ENCODE data around the gene ZCCHC24.
A peak's percentile ranks its signal among the peaks of the same experiment; 100 is the strongest.

ZCCHC24 gene

DNA sequence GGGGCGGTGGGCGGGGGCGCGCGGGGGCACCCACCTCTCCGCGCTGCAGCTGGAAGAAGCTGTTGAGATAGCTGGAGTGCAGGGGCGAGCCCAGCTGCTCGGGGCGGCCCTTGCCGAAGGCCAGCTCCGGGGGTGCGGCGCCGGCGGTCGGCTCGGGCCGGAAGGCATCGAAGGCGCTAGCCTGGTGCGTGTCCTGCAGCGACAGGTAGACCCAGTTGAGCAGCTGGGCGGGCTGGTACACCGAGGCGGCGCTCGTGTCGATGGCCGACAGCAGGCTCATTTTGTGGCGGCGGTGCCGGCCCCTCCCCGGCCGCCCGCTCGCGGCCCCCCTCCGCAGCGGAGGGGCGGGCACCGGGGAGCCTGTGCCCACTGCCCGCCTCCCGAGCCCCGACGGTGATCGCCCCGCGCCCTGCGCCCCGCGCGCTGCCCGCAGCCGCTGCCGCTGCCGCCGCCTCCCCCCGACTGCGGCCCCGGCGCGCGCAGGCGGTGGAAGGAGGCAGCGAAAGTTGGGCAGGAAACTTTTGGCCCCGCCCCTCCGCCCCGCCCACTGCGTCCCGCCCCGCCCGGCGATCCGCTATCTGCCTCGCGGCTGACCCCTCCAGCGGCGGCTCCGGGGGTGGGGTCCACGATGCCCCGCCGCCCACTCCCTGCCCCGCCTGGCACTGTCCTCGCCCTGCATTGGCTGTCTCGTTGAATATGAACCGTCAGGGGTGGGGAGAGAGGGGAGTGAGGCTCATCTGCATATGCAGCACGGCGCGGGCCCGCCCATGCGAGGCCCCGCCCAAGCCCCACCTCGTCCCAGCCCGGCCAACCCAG is at the start of gene ZCCHC24:
Gene ZCCHC24 (minus strand): TSS at position 464 of the 816 bp plus-strand sequence. CDS start 184 bp downstream, at position 280.
- peak; percentile 70 to 90 (median 85) for DNase-seq (ENCODE audit: low read depth in 4 of 4, low spot score in 1 of 4)

DNA sequence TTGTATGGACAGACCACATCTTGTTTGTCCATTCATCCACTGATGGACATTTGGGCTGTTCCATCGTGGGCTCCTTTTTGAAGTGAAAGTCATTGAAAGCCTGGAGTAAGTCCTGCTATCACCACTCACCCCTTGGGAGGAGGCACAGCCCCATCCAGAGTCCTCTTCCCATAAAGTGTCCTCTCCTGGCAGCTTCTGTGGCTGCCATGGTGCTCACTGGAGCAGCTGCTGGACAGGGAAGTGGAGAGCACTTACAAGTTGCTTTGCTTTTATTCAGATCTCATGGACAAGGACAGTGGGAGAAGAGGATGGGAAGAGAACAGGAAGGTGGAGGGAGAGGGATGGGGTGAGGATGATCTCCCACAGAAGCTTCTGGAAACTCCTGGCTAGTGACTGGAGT is 48.4 kb upstream of the ZCCHC24 start:
- DNase-seq (ENCODE audit: low read depth in 4 of 4, low spot score in 1 of 4), result no peak

DNA sequence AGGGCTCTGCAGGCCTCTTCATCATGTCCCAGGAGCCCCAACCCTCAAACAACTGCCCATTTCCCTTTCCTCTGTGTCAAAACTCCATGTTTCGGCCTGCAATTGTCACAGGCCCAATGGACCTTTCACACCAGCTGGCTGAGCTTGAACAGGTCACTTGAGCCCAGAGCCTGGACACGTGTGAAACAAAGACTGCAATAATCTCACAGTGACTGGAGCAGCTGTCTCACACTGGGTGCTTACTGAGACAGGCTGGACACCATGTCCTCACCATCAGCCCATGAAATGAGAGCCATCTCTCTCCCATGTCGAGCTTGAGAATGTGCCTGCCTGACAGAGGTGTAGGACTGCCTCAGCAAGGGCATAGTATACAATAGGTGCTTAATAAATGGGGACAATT is 47.4 kb upstream of the ZCCHC24 start:
- no peak for DNase-seq (ENCODE audit: low read depth in 4 of 4, low spot score in 1 of 4)

DNA sequence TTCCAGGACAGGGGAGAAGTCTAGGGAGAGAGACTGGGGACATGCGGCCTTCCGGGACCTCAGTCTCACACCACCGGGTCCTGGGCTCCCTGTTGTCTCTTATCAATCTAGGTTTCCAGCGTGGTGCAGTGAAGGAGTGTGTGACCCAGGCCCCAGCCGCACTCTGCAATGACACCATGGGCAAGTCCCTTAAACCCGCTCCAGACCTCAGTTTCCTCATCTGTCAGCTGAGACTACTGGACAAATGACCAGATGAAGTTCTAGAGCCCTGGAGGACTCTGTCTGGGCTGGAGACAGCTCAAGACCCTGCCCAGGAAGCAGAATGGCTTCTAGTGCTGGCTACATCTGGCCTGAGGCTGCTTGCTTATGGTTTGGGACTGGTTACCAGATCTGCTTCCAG is 46.8 kb upstream of the ZCCHC24 start:
- DNase-seq (ENCODE audit: low read depth in 4 of 4, low spot score in 1 of 4), result no peak

DNA sequence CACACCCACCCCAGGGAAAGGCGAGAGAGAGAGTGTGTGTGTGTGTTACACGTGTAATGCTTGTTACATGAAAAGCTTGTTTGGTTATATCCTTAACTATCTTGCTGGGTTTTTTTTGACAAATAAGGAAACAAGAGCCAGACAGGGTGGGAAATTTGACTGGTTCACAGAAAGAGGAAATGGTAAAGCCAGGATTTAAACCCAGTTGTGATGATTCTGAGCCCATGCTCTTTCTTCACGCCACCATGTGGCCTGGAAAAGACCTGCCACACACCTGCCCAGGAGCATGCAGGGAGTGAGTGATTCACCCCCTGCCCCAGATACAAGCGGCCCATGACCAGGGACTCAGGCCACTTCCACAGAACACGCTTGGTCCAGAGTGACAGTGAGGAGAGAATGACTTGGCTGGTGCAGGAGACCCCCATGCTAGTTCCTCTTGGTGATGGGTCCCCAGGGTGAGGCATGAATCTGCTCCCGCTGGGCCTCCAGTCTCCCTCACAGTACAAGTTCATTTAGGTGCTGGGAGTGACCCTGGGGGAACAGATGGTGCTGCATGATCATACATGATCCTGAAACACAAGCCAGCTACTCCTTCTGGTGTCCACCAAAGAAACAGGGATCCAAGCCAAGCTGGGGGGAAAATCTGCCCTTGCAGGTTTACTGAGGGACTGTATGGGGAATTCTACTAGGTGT is 45.9 kb upstream of the ZCCHC24 start:
- no peak for DNase-seq (ENCODE audit: low read depth in 4 of 4, low spot score in 1 of 4)

DNA sequence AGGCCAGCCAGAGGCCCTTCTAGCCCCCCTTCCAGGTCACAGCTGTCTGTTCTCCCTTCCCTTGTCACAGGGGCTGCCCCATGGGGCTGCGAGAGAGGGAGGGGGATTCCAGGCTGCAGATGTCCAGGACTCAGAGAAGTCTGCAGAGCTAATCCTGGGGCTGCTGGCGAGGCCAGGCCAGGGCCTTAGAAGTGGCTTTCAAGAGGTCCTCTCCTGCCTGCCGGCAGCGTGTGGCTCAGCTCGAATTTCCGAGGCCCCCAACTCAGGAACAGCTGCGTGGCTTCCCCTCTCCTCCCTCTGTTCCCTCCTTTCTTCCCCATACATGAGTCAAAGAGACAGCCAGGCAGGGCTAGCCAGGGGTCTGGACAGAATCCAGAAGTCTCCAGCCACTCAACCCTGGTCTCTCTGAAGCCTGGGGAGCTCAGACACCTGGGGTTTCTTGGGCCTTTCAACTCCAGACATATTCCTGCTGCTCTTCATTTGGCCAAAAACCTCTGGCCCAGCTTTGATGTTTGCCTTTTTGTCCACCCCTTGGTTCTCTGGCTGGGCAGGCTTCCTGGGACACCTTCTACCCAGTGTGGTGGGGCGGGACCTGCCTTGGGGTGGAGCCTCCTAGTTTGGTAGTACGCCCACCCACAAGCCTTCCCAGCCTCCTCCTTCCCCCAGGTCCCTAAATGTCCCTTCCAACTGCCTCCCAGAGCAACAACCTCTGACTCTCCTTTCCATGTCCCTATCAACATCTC is 45.1 kb upstream of the ZCCHC24 start:
- no peak for DNase-seq (ENCODE audit: low read depth in 4 of 4, low spot score in 1 of 4)

DNA sequence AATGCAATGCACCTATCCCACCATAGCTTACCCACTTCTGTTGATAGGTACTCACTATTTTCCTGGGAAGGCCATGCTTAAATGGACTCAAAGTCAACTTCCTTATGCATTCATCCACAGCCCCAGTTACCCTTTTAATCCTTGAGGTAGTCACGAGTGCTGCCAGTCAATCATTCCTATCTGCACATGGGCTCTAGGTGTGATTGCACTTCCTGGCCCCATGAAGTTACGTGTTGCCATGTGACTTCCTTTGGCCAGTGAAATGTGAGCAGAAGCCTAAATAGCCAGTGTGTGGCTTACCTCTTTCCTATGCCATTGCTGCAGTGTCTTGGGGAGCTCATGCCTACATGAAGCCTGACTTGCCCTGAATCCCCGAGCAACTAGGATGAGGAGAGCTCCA is 43.4 kb upstream of the ZCCHC24 start:
- no peak for DNase-seq (ENCODE audit: low read depth in 4 of 4, low spot score in 1 of 4)

DNA sequence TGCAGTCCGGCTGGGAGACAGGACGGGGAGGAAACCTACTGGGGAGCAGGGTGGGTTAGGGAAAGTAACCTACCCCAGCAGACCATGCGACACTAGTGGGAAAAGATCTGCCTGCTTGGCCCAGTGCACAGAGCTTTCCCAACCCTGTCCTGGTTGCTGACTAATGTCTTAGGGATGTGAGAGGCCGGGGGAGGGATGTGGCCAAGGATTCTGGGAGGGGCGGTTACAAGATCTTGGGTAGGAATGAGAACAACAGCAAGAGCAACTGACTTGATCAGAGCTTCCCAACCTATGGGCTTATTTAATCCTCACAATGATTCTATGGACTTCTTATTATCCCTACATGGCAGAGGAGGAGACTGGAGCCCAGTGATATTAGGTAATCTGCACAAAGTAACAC is 42.9 kb upstream of the ZCCHC24 start:
- no peak for DNase-seq (ENCODE audit: low read depth in 4 of 4, low spot score in 1 of 4)

DNA sequence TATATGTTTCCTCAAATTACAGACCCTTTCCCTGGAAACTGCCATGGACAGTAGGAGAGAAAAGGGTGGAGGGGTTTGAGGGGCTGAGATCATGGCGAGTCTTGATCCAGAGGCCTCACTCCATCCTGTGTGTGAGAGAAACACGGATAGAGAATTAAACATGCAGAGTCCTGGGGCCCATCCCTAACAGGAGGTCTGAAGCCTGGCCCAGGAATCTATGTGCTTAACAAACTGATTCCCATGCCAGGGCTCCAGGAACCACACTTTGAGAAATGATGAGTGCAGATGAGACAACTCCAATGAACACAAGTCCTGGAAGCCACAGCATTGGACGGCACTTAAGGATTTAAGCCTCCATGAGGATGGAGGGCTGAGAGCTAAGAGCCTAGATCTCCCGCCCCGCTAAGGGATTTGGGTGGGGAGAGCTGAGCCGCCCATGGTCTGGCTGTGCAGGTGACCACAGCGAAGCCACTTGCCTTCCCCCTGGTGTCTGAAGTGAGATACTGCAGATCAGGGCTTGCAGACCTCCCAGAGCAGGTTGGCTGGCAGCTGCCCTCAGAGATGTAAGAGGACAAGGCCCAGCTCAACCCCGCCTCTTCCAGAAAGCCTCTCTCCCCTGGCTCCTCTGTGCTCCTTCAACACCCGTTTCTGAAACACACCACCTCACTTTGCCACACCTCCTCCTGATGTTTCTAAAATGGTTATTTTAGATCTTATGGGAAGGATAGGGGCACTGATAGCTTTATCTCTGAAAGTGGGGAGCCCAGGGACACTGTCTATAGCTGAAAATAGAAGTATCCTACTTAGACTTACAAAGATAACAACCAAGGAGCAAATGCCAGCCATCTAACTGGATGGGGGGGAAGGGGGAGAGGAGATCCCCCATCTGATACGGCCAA is 42.1 kb upstream of the ZCCHC24 start:
- no peak for DNase-seq (ENCODE audit: low read depth in 4 of 4, low spot score in 1 of 4)

DNA sequence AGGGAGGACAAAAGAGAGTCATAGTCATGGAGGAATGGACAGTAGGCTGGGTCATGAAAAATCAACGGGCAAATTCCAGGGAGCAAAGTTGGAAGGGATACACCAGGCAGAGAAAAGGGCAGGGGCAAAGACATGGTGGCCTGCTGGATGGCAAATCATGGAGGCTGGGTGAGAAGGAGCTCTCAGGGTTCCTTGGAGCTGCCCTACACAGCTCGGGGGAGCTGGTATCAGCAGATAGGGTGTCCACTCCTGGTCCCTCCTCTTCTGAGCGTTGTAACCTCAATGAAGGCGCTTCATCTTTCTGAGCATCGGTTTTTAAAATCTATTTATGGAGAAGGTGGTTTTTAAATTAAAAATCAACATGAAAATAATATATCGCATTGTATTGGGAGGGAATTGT is 39.1 kb upstream of the ZCCHC24 start:
- DNase-seq (ENCODE audit: low read depth in 4 of 4, low spot score in 1 of 4), result no peak

DNA sequence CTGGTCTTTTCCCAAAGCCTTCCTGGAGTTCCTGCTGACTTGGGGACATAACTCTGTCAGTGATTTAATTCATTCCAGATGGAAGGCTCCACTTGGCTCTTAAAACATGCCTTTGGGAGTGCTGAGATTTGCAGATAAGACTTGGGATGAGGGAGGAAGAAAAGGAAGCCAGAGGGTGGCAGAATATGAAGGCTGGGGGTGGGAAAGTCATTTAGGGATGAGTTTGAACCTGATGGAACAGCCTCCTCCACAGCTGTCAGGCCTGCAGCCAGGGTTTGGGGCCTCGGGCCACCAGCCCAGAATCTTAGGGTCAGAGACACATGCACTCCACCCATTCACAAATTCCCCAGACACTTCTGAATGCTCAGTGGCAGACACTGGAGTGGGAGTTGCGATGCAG is 38.5 kb upstream of the ZCCHC24 start:
- DNase-seq (ENCODE audit: low read depth in 4 of 4, low spot score in 1 of 4), result no peak

DNA sequence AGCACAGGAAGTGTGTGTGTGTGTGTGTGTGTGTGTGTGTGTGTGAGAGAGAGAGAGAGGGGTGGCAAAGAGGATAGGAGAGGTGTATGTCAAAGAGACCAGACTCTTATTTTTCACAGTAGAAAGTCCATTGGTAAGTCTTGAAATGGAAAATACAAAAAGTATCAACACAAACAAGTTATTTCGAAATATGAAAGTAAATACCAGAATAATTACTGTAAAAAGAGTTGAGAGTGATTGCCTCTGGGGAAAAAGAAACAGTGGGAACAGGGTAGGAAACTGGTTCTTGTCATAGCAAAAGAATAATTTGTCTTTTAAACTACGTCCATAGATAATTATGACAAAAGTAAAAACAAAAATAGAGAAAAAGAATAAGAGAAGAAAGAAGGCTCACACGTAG is 37.9 kb upstream of the ZCCHC24 start:
- no peak for DNase-seq (ENCODE audit: low read depth in 4 of 4, low spot score in 1 of 4)

DNA sequence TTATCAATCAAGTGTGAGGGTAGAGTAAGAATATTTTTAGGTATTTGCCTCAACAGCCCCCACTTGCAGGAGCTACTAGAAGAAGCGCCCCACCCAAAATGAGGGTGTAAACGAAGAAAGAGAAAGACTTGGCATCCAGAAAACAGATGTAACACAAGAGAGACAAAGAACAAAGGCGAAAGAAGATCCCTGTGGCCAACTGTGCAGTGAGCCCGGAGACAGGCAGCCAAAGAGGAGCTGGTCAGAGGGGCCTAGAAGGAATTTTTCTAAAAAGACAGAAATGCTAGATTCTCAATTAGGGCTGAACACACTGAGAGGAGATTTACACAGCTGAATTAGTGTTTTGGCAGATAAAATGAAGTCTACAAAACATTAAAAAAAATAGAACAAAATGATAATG is 37.3 kb upstream of the ZCCHC24 start:
- DNase-seq (ENCODE audit: low read depth in 4 of 4, low spot score in 1 of 4), result no peak

DNA sequence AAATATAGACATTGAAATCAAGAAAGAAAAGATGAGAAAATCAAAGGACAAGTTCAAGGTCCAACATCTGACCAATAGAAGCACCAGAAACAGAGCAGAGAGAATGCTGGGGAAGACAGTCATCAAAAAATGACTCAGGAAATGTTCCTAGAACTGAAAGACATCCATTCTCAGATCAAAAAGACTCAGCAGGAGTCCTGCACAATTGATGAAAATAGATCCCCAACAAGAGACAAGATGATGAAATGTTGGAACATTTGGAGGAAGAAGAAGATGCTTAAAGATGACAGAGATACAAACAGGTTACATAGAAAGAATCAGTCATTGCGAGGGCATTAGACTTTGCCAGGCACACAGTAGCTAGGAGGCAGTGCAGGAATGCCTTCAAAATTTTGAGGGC is 36.9 kb upstream of the ZCCHC24 start:
- no peak for DNase-seq (ENCODE audit: low read depth in 4 of 4, low spot score in 1 of 4)

DNA sequence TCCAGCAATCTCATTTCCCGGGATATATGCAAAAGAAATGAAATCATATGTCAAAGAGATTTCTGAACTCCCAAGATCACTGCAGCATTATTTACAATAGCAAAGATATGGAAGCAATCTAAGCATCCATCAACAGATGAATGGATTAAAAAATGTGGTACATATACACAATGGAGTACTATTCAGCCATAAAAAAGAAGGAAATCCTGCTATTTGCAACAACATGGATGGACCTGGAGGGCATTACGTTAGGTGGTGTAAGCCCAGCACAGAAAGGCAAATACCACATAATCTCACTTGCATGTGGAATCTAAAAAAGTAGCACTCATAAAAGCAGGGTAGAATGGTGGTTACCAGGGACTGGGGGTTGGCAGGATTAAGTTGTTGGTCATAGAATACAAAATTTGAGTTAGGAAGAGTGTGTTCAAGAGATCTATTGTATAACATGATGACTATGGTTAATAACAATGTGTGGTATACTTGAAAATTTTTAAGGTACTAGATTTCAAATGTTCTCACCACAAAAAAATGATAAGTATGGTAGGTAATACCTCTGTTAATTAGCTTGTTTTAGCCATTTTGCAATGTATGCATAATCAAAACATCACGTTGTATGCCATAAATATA is 34.0 kb upstream of the ZCCHC24 start:
- DNase-seq (ENCODE audit: low read depth in 4 of 4, low spot score in 1 of 4), result no peak

DNA sequence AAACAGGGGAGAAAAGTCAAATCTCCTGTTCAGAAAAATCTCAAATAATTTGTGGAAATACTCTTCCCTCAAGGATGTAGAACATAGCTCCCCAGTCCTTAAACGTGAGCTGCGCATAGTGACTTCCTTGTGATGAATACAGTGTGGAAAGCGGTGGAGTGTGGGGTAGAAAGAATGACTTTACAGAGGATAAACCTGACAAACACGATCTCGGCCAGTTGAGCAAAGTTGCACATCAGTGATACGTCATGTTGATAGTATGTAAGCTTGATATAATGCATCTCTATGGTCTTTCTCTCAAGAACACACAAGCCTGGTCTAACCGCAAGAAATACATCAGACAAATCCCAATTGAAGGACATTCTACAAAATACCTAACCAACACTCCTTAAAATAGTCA is 32.0 kb upstream of the ZCCHC24 start:
- DNase-seq (ENCODE audit: low read depth in 4 of 4, low spot score in 1 of 4), result no peak

DNA sequence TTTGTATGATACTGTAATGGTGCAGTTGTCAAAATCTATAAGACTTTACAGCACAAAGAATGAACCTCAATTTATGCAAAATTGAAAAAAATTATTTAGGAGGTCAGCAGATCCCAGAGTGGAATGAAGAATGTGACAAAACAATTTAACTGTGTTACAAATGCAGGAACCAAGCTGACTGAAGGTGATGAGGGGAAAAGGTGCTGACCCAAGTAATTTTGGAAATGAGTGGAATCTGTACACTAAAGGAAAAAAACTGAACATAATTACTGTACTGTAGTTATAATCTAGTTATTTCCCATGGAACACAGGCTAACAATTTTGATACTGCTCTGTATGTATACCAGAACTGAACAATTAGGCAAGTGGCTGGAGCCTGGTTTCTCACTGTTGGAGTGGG is 31.2 kb upstream of the ZCCHC24 start:
- DNase-seq (ENCODE audit: low read depth in 4 of 4, low spot score in 1 of 4), result no peak

DNA sequence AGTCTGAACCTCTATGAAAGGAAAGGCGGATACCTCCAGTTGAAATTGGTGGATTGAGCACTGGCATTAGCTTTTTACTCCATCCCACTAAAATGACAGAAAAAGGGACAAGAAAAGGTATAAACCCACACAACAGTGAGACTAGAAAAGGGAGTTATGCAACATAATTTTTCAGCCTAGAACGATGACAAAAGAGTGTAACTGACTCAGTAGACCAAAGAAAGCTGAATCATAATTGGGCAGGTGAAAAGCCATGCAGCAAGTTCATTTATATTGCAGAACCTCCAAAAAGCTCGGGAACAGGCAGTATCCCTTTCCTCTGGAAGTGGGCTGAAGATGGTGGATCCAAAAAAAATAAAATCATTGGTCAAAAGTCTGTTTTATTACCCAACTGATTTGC is 30.5 kb upstream of the ZCCHC24 start:
- DNase-seq (ENCODE audit: low read depth in 4 of 4, low spot score in 1 of 4), result no peak

DNA sequence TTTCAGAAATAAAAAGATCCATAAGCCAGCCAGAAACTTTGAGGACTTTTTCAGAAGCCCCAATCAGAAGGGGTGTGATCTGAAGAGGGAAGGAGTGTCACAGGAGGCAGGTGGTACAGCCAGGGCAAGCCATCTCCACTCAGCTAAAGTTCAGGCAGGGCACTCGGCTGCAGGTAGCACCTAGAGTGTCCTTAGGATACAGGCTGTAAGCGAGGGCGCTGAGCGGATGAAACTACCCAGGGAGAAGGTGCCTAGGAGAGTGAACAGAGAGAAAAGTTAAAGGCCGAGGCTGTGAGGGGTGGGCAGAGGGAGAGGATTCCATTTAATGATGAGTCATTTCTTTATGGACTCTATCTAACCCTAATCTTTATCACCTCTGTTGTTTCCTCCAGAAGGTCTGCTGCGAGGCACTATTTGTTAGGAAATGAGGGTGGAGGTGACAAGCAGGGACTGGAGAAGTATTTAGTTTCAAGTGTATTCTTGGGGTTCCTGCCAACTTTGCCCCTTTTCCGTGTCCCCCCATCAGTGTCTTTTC is 29.8 kb upstream of the ZCCHC24 start:
- DNase-seq (ENCODE audit: low read depth in 4 of 4, low spot score in 1 of 4), result no peak

DNA sequence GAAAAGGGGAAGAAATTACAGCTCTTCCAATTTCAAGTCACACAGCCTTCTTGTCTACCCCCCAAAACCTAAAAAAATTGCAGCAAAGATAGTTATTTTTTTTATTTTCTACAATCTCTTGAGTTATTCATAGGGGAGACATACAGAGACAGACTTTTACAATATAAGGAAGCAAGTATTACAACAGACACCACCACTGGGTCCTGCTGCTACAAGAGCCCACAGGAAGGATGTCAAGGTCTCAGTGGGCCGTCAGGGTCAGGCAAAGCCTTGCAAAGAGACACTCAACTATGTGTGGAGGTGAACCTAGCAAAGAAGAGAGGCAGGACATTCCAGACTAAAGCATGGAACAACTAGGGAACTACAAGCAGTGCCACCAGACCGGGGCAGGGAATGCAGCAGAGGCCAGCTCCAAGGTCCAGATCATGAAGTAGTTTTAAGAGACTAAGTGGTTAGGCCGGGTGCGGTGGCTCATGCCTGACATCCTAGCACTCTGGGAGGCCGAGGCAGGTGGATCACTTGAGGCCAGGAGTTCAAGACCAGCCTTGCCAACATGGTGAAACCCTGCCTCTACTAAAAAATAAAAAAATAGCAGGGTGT is 28.2 kb upstream of the ZCCHC24 start:
- DNase-seq (ENCODE audit: low read depth in 4 of 4, low spot score in 1 of 4), result no peak
